HepG2 (cell line): ENCODE results near the gene CBR4. TPM values are rescaled to one million over a fixed set of nuclear protein-coding genes. Genes with fewer than 3 reads are reported as not detected.

ENCODE experiments used
- ELK4 ChIP-seq: sonication (generic); formaldehyde crosslinking; IDR thresholded peaks from 2 replicates; pipeline ENCODE4 v1.9.0; 2021; ENCODE audit warnings: missing genetic modification reagents, borderline replicate concordance
- MIXL1 ChIP-seq: IDR thresholded peaks from 2 replicates; pipeline ENCODE4 v1.6.1; 2016
- NFE2L1 ChIP-seq: sonication (generic); formaldehyde crosslinking; IDR thresholded peaks from 2 replicates; pipeline ENCODE4 v1.4.0; 2020; ENCODE audit warnings: missing genetic modification reagents, mild to moderate bottlenecking, borderline replicate concordance
- PAX8 ChIP-seq: sonication (generic); formaldehyde crosslinking; IDR thresholded peaks from 2 replicates; pipeline ENCODE4 v1.8.0; 2022; ENCODE audit warnings: mild to moderate bottlenecking, missing genetic modification reagents, borderline replicate concordance
- TFAP4 ChIP-seq: sonication (generic); IDR thresholded peaks from 2 replicates; pipeline ENCODE4 v1.6.1; 2016; ENCODE audit warnings: low read depth, borderline replicate concordance
- ZFP36L1 ChIP-seq: sonication (generic); formaldehyde crosslinking; IDR thresholded peaks from 2 replicates; pipeline ENCODE4 v1.8.0; 2022; ENCODE audit warnings: mild to moderate bottlenecking, missing genetic modification reagents, moderate library complexity
- ZNF318 ChIP-seq: sonication (generic); formaldehyde crosslinking; IDR thresholded peaks from 2 replicates; pipeline ENCODE4 v1.4.0; 2020; ENCODE audit warnings: mild to moderate bottlenecking, missing genetic modification reagents
- polyA plus RNA-seq, 8 experiments: library from polyadenylated mRNA; depleted of rRNA in 3 of 8; stranded (reverse) in 7 of 8; unstranded in 1 of 8; fragments of >200 nt; fragmentation: Illumina TruSeq in 4 of 8; extraction: Trizol in 4 of 8; gene quantifications; 2 replicates each; pipeline versions ENCODE4 v1.2.1 to v1.2.3, GENCODE V29; 2011 to 2016; ENCODE audit warnings: low read depth in 4 of 8, missing spikeins in 1 of 8, mixed read lengths in 1 of 8; ENCODE audit not compliant: insufficient read depth in 1 of 8
- total RNA-seq, 5 experiments: library from RNA; depleted of rRNA; stranded (reverse); fragments of >200 nt; fragmentation: Illumina TruSeq; extraction: Trizol; gene quantifications; 2 replicates each; pipeline ENCODE4 v1.2.3, GENCODE V29; 2016; ENCODE audit warnings: low read depth in 1 of 5
- TF ChIP-seq, protein P1 (sequence below): sonication (generic); formaldehyde crosslinking; IDR thresholded peaks from 2 replicates; pipeline ENCODE4 v1.5.0; 2020; ENCODE audit warnings: mild to moderate bottlenecking, missing genetic modification reagents

CBR4 gene
- total and polyA plus RNA-seq, 2 of the 13 experiments (the other 11 are each of a cell fraction or from before 2014, with no cell fraction given), result 7.3 to 20.7 TPM

- no peak for TF ChIP-seq ZNF318 (CRISPR knock-in tag)
- TF ChIP-seq PAX8, result no peak
- 0 out of 2 replicates have a peak, but pooled peaks have one; percentile 30 for TF ChIP-seq MIXL1 (CRISPR knock-in tag)
- TF ChIP-seq ELK4, result no peak
- no peak for TF ChIP-seq NFE2L1 (CRISPR knock-in tag)
- TF ChIP-seq, protein P1, sequence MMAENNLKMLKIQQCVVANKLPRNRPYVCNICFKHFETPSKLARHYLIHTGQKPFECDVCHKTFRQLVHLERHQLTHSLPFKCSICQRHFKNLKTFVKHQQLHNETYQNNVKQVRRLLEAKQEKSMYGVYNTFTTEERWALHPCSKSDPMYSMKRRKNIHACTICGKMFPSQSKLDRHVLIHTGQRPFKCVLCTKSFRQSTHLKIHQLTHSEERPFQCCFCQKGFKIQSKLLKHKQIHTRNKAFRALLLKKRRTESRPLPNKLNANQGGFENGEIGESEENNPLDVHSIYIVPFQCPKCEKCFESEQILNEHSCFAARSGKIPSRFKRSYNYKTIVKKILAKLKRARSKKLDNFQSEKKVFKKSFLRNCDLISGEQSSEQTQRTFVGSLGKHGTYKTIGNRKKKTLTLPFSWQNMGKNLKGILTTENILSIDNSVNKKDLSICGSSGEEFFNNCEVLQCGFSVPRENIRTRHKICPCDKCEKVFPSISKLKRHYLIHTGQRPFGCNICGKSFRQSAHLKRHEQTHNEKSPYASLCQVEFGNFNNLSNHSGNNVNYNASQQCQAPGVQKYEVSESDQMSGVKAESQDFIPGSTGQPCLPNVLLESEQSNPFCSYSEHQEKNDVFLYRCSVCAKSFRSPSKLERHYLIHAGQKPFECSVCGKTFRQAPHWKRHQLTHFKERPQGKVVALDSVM (CRISPR knock-in tag), result peak; percentile 64
- TF ChIP-seq ZFP36L1 (CRISPR knock-in tag), result no peak
- no peak for TF ChIP-seq TFAP4
Observed at GRCh38 chr4:169040559-169041261, 30.7 kb upstream of the CBR4 start (continued).
